IPS-18a (cell line): ENCODE results near the gene DPYSL4.

Experiments used
- H3K27ac ChIP-seq: one replicate; pipeline ENCODE4 v1.5.1; 2013; ENCODE audit warnings: low read length
- H3K27me3 ChIP-seq: one replicate; pipeline ENCODE4 v1.6.1; 2013; ENCODE audit warnings: mild to moderate bottlenecking, low read length; ENCODE audit not compliant: control insufficient read depth, insufficient read depth
- H3K36me3 ChIP-seq: one replicate; pipeline ENCODE4 v1.6.1; 2013; ENCODE audit warnings: low read depth, low read length; ENCODE audit not compliant: control insufficient read depth
- H3K4me1 ChIP-seq: one replicate; pipeline ENCODE4 v1.6.1; 2013; ENCODE audit warnings: low read depth, low read length; ENCODE audit not compliant: control insufficient read depth
- H3K4me3 ChIP-seq: one replicate; pipeline ENCODE4 v1.5.1; 2013; ENCODE audit warnings: low read length
- H3K9ac ChIP-seq: one replicate; pipeline ENCODE4 v1.6.1; 2013; ENCODE audit warnings: mild to moderate bottlenecking, low read length, moderate library complexity
- H3K9me3 ChIP-seq: one replicate; pipeline ENCODE4 v1.6.1; 2013; ENCODE audit warnings: low read depth, low read length; ENCODE audit not compliant: control insufficient read depth

Gene DPYSL4

DNA sequence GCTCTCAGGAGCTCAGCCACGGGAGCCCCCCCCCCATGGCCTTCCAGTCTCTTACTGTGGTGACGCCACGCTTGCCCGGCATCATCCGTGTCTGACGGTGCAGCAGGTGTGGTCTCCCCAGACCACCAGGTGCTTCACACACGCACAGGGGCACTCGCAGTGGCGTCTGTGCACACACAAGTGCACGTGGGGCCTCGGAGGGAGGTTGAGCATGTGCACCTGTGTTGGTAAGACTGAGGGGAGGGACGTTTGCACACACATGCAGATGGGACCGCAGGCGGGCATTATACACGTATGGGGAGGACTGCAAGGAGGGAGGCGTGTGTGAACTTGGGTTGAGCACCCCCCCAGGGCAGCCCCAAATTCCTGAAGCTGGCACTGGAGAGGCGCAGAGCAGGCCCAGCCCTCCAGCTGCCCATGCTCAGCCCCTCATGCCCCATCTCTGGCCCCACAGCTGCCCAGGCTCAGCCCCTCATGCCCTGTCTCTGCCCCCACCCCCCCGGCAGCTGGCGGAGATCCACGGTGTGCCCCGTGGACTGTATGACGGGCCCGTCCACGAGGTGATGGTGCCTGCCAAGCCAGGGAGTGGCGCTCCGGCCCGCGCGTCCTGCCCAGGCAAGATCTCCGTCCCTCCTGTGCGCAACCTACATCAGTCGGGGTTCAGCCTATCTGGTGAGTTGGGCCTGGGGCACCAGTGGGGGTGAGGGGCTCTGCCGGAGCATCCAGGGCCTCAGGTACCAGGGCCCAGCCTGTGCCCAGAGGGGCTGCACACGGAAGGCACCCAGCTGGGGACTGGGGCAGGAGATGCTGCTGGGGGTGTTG lies 16.7 kb downstream of the DPYSL4 start:
- Histone ChIP-seq H3K36me3 (no peaks in the 10 kb centered on the region), H3K27ac (no peak overlapping the region), H3K9ac (no peak overlapping the region), H3K4me1 (no peaks in the 10 kb centered on the region), H3K4me3 (no peak overlapping the region), H3K9me3 (no peaks in the 10 kb centered on the region), H3K27me3 (no peaks in the 10 kb centered on the region)

DNA sequence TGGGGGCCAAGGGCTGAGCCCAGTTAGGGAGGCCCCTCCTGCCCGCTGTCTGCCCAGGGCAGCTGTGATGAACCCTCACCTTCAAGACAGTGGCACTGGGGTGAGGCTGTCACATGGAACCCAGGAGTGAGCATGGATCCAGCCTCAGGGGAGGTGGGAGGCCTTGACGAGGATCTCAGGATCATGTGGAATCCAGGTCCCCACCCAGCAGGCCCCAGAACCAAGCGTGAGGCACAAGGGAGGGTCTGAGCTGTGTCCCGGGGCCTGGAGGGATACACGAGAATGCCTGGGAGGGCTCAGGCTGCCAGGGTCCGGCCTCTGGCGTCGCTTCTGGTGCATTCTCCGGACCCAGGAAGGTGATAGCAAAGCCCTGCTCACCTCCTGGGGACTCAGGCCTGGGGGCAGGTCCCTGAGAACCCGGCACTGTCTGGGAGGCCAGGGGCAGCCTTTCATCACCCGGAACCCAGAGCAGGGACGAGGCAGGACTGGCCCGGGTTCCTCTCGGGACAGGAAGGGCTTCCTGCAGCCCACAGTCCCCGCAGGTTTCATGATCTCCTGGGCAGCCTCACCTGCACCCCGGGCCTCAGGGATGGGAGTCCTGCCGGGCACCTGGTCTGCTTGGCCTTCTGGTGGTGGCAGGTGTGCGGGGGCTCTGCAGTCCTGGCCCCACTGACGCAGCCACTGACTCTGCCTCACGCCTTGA lies 17.5 kb downstream of the DPYSL4 start:
- no peaks in the 10 kb centered on the region for H3K4me1 ChIP-seq
- no peak overlapping the region for H3K4me3 ChIP-seq
- H3K27me3 ChIP-seq: no peaks in the 10 kb centered on the region
- H3K27ac ChIP-seq: no peak overlapping the region
- no peaks in the 10 kb centered on the region for H3K36me3 ChIP-seq
- H3K9ac ChIP-seq: no peak overlapping the region
- H3K9me3 ChIP-seq: no peaks in the 10 kb centered on the region

DNA sequence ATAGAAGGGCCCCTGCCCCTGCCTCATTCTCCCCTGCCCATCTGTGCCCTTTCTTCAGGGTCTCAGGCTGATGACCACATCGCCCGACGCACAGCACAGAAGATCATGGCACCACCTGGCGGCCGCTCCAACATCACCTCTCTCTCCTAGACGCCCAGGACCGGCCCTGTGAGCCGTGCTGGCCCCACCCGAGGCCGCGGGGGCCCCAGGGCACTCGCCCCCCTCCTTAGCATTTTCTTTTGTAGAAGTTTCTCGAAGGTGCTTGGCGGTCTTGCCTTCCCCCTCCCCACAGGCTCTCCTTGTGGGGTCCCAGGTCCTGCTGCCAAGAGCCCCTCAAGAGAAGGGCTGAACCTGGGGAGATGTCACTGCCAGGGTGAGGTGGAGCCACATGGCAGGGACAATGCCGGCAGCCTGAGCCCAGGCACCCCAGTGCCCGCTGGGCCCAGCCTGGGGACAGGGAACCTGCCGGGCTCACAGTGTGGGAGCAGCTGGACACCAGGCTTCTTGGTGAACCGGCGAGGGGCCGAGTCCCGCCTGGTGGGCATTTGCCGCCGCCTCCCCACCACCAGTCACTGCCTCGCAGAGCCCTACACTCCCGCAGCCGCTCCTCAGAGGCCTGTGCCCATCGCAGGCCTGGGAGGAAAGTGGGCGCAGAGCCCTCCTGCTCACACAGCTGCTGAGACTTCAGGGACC lies 18.2 kb downstream of the DPYSL4 start:
- H3K4me3 ChIP-seq: no peak overlapping the region
- no peaks in the 10 kb centered on the region for H3K9me3 ChIP-seq
- no peaks in the 10 kb centered on the region for H3K27me3 ChIP-seq
- no peaks in the 10 kb centered on the region for H3K4me1 ChIP-seq
- H3K27ac ChIP-seq: no peak overlapping the region
- no peaks in the 10 kb centered on the region for H3K36me3 ChIP-seq
- H3K9ac ChIP-seq: no peak overlapping the region

DNA sequence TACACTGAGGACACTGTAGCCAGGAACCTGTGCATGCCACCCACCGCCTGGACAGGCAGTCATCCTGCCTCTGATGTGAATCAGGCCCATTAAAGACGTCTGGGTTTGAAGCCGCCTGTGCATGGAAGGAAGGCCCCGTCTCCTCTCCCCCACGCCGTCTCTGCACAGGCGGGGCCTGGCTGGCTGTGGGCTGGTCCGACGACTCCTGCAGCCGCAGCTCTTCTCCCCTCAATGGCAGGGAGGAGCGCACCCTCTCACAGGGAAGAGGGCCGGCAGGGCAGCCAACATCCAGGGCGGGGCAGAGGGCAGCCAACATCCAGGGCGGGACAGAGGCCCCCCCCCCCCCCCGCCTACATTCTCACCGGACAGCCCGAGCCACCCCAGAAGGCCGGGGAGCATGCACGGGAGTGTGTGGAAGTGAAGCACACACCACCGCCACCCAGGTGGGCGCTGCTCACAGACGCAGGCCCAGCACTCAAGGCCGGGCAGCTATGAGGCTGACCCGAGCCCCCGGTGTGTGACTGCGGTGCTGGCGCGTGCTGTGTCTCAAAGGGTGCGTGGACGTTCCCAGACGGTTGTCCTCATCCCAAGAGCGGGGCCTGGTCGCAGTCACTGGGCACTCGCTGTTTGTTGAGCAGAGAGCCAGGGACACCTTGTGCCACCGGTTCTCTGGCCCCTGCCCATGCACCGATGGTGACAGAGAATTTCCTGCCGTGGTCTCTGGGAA lies 19.1 kb downstream of the DPYSL4 start:
- no peaks in the 10 kb centered on the region for H3K27me3 ChIP-seq
- no peak overlapping the region for H3K9ac ChIP-seq
- no peaks in the 10 kb centered on the region for H3K36me3 ChIP-seq
- no peak overlapping the region for H3K27ac ChIP-seq
- H3K9me3 ChIP-seq: no peaks in the 10 kb centered on the region
- no peaks in the 10 kb centered on the region for H3K4me1 ChIP-seq
- H3K4me3 ChIP-seq: no peak overlapping the region

DNA sequence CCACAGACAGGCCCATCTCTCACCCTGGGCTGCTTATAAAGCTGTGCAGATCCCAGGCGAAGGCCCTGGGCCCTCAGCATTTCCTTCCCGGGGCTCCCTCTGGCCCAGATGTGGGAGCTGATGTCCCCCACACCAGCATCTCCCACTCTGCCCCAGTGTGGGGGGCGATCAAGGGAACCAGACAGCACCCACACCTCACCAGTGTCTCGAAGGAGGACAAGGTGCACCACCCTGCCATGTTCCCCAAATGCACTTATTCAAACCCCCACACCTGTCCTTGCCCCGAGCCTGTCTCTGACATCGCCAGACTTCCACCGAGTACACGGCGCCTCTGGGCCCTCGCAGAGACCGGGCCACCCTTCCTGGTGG lies 19.6 kb downstream of the DPYSL4 start:
- H3K36me3 ChIP-seq: no peaks in the 10 kb centered on the region
- H3K9me3 ChIP-seq: no peaks in the 10 kb centered on the region
- H3K27me3 ChIP-seq: no peaks in the 10 kb centered on the region
- H3K4me1 ChIP-seq: no peaks in the 10 kb centered on the region
- H3K27ac ChIP-seq: no peak overlapping the region
- no peak overlapping the region for H3K9ac ChIP-seq
- no peak overlapping the region for H3K4me3 ChIP-seq

DNA sequence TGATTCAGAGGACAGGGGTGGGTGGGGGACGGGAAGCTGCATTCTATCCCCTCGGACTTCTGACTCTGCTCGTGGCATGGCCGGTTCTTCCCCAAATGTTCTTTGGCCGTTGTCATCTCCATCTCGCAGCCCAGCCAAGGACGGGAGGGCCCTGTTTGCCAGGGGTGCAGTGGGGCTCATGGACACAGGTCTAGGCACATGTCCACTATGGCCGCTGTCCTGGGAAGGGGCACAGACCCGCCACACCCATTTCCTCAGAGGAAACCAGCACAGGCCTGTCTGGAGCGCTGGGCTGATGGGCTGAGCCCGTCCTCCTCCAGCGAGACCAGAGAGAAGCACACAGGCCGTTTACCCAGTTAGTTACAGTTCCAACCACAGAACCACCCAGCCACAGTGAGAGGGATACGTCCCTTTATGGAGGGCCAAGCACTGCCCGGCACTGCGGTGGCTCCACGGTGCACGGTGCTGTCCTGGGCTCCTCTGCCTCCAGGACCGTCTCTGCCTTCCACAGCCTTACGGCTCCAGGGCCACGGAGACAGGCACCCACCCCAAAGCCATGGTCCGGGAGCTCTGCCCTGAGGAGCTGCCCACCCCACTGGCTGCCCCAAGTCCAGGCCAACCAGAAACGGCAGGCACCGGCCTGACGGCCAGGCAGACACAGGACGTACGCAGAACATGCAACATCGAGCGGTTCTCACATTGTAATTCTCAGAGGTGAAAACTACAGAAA lies 20.2 kb downstream of the DPYSL4 start:
- no peaks in the 10 kb centered on the region for H3K4me1 ChIP-seq

DNA sequence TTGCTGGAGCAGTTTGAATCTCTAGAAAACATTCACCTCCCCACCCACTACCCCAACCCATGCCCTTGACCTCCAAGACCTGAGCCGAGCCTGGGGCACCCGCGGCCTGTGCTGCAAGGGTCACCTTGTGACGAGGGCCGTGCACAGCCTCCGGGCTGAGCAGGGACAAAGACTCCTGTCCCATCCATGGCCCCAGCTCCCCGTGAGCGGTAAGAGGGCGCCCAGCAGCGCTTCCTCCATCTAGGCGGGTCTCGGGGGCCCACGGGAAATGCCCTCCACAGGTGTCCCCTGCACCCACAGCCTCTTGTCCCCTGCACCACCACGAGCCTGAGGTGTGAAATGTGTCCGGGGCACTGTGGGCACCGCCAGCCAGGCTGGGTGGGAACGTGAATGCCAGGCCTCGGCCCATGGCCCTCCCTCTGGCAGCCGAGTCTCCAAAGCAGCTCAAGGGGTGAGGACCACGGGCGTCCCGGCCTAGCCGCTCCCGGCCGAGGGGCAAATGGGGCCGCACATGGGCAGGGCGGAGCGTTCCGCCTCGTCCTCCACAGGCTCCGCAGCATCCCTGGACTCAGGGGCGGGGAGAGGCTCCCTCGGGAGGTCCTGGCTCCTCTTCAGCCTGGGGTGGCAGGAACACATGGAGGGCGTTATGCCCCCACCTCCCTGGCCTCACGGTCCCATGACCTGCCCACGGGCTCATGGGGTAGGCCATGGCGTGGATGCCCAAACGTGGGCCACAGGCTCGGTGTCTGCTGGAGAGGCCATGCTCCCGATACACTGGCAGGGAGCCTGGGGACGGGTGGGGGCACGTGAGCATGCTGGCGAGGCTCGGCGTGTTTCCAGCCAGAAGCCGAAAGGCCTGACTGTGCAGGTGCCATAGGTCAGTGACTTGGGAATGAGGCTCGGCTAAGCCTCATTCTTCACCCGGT lies 21.1 kb downstream of the DPYSL4 start:
- H3K9ac ChIP-seq: no peak overlapping the region

More for the DNA sequence above, 20.2 kb downstream of the DPYSL4 start:
- H3K27me3 ChIP-seq: no peaks in the 10 kb centered on the region
- H3K36me3 ChIP-seq: no peaks in the 10 kb centered on the region
- H3K4me3 ChIP-seq: no peak overlapping the region
- no peak overlapping the region for H3K27ac ChIP-seq
- H3K9ac ChIP-seq: no peak overlapping the region
- no peaks in the 10 kb centered on the region for H3K9me3 ChIP-seq

DNA sequence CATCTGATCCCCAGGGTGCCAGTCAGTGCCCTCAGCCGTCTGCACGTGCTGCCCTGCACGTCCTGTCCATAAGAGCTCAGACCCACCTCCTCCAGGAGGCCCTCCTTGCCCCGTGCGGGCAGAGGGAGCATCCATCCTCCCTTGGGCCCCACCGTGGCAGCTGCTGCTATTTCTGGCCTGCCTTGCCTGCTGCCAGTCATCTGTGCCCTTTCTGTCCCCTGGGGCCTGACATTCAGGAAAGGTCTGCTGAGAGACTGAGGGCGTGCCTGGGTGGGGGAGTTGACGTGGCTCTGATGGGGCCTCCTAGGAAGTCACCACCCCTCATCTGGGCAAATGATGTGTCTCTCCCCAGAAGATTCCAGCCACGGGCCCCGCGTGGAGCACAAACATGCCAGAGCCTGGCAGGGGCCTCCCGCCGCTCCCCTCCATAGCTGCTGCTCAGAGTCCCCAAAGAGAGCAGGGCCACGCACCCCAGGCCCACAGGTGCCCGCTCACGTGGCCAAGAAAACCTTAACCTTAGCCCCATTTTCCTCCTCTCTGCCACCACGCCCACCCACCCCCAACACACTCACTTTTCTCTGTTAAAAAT lies 21.8 kb downstream of the DPYSL4 start:
- H3K36me3 ChIP-seq: no peaks in the 10 kb centered on the region

More for the DNA sequence above, 21.1 kb downstream of the DPYSL4 start:
- Histone ChIP-seq H3K36me3 (no peaks in the 10 kb centered on the region), H3K27ac (no peak overlapping the region), H3K27me3 (no peaks in the 10 kb centered on the region), H3K4me1 (no peaks in the 10 kb centered on the region), H3K9me3 (no peaks in the 10 kb centered on the region), H3K4me3 (no peak overlapping the region)

DNA sequence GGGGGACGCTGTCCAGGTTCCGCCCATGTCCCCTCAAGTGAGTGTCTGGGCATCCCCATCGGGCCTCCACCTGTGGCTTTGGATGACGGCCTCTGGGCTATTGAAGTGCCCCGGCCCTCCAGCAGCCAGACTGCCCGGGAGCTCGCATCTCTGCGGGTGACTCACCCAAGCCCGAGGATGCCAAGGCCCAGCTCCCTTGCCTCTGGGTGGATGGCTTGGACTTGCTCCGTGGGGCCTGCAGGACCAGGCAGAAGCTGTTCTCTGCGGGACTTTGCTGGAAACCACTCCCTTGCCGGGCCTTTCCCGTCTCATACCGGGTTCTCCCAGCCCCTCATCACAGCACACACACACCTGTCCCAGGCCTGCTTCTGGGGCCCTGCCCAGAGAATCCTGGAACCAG lies 22.4 kb downstream of the DPYSL4 start:
- H3K4me1 ChIP-seq: no peaks in the 10 kb centered on the region
- no peaks in the 10 kb centered on the region for H3K27me3 ChIP-seq
- no peak overlapping the region for H3K9ac ChIP-seq
- H3K4me3 ChIP-seq: no peak overlapping the region
- no peaks in the 10 kb centered on the region for H3K36me3 ChIP-seq
- no peak overlapping the region for H3K27ac ChIP-seq
- H3K9me3 ChIP-seq: no peaks in the 10 kb centered on the region

More for the DNA sequence above, 21.8 kb downstream of the DPYSL4 start:
- H3K27me3 ChIP-seq: no peaks in the 10 kb centered on the region
- no peaks in the 10 kb centered on the region for H3K4me1 ChIP-seq
- H3K4me3 ChIP-seq: no peak overlapping the region
- H3K9me3 ChIP-seq: no peaks in the 10 kb centered on the region
- H3K9ac ChIP-seq: no peak overlapping the region
- H3K27ac ChIP-seq: no peak overlapping the region

DNA sequence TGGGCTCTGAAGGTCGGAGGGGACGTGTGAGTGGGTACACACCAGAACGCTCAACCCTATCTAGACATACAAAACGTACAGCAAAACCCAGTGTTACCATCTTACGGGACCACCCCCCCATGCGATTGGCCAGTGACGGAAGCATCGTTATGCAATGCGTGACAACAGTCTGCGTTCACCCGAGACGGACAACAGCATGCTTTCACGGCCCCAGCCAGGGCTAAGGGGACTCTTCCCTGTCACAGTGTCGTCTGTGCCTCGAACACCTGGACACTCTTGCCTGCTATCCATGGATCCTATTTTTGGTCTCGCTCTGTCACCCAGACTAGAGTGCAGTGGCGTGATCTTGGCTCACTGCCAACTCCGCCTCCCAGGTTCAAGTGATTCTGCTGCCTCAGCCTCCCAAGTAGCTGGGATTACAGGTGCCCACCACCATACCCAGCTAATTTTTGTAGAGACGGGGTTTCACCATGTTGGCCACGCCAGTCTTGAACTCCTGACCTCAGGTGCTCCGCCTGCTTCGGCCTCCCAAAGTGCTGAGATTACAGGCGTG lies 23.3 kb downstream of the DPYSL4 start:
- Histone ChIP-seq H3K27me3 (no peaks in the 10 kb centered on the region), H3K27ac (no peak overlapping the region), H3K9me3 (no peaks in the 10 kb centered on the region), H3K4me3 (no peak overlapping the region), H3K9ac (no peak overlapping the region), H3K4me1 (no peaks in the 10 kb centered on the region), H3K36me3 (no peaks in the 10 kb centered on the region)
